ENCODE results near the gene CXCR6.

CXCR6 gene

DNA sequence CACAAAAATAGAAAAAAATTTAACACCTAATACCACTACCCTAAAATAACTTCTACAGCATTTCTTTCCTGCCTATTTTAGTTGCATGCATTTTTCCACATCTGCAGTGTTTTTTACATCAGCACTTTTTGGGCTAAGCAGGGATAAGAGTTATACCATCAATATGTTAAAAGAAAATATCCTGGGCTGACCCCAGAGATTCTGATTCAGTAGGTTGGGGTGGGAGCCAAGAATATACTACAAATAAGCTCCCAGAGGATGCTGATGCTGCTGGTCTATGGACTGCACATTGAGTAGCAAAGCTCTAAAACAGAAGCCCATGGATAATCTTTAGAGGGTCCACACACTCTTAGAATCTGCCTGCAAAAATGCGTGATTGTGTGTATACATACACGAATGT, 37.6 kb downstream of the CXCR6 start:
- in situ Hi-C loops (cut with MboI; ENCODE audit: low pct_unique_long_range_greater_than_20kb, low sequenced_read_pairs, unreplicated experiment) = no loop called here
- DNase-seq (ENCODE audit: low spot score) = no peak
- TF ChIP-seq, protein P1, sequence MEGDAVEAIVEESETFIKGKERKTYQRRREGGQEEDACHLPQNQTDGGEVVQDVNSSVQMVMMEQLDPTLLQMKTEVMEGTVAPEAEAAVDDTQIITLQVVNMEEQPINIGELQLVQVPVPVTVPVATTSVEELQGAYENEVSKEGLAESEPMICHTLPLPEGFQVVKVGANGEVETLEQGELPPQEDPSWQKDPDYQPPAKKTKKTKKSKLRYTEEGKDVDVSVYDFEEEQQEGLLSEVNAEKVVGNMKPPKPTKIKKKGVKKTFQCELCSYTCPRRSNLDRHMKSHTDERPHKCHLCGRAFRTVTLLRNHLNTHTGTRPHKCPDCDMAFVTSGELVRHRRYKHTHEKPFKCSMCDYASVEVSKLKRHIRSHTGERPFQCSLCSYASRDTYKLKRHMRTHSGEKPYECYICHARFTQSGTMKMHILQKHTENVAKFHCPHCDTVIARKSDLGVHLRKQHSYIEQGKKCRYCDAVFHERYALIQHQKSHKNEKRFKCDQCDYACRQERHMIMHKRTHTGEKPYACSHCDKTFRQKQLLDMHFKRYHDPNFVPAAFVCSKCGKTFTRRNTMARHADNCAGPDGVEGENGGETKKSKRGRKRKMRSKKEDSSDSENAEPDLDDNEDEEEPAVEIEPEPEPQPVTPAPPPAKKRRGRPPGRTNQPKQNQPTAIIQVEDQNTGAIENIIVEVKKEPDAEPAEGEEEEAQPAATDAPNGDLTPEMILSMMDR (IDR thresholded peaks at IDR 0.05; ENCODE audit: extremely low read depth, insufficient read depth, missing control alignments) = no peak

DNA sequence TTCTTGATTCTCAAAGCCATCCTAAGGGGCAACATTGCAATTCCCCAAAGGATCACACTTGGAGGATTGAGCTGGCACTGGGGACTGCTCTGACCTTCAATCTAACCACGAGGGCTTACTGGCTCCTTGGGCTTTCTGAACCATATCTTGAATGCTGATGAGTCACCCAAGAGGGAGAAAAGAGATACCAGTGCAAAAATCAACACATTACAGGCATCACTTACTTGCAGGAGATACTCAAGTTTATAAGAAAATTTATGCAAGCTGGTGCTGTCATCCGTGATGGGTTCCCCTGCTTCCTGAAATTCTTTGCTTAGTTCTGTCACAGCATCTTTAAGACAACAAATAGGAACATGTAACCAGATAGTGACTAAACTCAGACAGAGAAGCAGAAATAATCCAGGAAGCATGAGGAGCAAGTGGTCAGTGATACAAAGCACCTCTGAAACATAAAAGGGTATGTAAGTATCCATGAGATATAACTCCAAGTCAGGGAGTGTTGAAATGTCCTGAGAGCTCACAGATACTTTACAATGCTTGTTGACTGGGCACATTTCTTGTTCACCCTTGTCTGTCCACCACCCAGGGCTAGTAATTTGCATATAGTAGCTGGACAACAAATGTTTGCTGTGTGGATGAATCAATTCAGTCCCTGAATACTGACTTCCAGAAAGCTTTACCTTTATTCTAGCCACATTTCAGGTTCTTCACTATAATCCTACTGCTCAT, 38.2 kb downstream of the CXCR6 start:
- in situ Hi-C loops (cut with MboI; ENCODE audit: low pct_unique_long_range_greater_than_20kb, low sequenced_read_pairs, unreplicated experiment) = no loop called here
- TF ChIP-seq, protein P1 (IDR thresholded peaks at IDR 0.05; ENCODE audit: extremely low read depth, insufficient read depth, missing control alignments) = no peak
- DNase-seq (ENCODE audit: low spot score) = no peak

DNA sequence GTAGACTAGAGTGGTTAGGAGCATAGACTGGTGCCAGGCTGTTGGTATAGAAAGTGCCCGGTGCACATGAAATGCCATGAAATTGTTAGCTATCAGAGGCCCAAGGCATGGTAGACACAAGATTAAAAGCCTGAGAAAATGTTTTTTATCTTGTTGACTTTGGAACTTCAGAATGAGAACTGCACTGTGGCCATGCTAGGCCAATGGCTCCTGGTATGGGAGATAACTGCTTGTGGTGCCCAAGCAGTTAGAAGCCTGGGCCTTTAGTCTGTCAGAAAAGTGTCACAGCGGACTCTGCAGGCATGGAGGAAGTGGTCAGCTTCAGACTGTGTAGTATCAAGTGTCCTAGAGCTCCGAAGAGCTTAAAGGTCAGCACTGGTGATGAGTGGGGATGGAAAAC, 40.5 kb downstream of the CXCR6 start:
- in situ Hi-C loops (cut with MboI; ENCODE audit: low pct_unique_long_range_greater_than_20kb, low sequenced_read_pairs, unreplicated experiment) = no loop called here
- TF ChIP-seq, protein P1 (IDR thresholded peaks at IDR 0.05; ENCODE audit: extremely low read depth, insufficient read depth, missing control alignments) = no peak
- no peak for DNase-seq (ENCODE audit: low spot score)

DNA sequence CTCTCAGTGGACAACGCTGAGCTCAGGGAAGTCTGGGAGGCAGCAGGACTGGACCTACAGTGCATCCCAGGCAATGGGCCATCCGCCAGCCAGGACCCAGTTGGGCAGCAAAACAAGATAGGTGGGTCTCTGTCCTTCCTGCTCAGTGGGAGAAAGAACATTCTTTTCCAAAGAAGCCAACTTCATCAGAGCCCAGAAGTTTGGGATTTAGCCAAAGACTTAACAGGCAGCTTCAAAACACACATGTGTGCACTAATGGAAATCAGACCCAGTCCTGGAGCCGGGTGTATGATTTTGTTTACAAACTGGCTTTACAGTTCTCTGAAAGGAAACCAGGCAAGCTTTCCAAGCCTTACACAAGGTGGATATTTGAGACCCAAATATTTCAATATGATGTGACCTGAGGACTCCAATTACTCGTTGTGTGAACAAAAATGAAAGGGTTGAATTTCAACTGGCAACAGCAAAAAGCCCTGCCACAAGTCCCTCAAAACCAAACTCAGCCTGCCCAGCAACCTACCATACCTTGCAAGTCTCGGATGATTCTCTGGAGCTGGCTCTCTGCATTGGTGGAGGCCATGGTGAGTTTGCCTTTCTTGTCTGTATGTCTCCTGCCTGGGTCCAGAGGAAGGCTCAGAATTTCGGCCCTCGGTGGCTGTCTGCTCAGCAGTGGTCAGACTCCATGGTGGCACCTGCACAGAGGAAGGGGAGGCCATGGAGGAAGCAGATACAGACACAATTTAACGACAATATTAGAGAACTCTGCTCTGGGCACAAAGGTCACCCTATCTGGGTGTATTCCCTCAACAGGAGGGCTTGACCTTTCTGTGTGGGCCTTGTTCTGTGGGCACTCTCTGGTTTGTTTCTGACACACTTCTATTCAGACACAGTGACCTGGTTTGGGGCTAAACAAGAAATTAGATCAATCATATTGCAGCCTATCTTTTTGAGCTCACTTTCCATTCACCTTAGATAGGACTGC, 41.4 kb downstream of the CXCR6 start:
- TF ChIP-seq, protein P1 (IDR thresholded peaks at IDR 0.05; ENCODE audit: extremely low read depth, insufficient read depth, missing control alignments) = no peak
- no peak for DNase-seq (ENCODE audit: low spot score)
- in situ Hi-C loops (cut with MboI; ENCODE audit: low pct_unique_long_range_greater_than_20kb, low sequenced_read_pairs, unreplicated experiment) = no loop called here

DNA sequence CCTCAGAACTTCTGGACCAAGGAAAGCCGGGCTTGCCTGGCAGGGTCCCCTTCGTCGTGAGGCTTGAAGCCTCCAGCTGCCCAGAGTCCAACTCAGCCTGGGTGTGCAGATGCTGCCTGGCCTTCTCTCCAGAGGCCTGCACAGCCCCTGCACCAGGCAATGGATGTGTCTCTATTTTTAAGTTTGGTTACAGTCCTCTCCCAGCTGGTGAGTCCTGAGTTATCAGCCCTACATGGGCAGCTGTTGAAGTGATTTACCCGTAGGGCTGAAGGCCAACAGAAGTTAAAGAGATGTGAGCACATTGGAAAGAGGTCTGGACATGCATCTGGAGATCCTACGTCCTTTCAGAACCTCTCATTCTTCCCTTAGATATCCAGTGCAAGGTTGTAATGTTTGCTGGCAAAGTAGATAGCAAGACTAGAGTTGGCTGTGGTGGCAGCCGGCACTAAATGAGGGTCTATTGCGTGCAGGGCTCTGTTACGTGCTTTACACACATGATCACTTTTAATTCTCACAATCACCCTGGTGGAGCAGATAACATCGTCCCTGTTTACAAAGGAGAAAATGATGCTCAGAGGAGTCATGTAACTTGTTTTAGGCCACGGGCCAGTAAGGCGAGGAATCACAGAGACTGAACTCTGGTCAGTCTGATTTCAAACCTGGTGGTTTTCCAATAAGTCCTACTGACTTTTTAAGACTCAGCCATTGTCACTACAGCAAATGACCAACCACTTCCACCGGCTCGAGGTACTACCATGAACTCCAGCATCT, 42.5 kb downstream of the CXCR6 start:
- in situ Hi-C loops (cut with MboI; ENCODE audit: low pct_unique_long_range_greater_than_20kb, low sequenced_read_pairs, unreplicated experiment) = no loop called here
- TF ChIP-seq, protein P1 (IDR thresholded peaks at IDR 0.05; ENCODE audit: extremely low read depth, insufficient read depth, missing control alignments) = no peak

More for the DNA sequence above, 42.5 kb downstream of the CXCR6 start:
- no peak for DNase-seq (ENCODE audit: low spot score)

All from GM13977 (cell line).